Activated T-cell treated with anti-CD3 and anti-CD28 coated beads for 24 hours (primary cell): Measurements from ENCODE around the gene PCDH19.

Source experiments
- DNase-seq: peaks from one replicate; pipeline ENCODE4 v3.0.0-alpha.2; 2020; ENCODE audit warnings: low read depth

Gene PCDH19

DNA sequence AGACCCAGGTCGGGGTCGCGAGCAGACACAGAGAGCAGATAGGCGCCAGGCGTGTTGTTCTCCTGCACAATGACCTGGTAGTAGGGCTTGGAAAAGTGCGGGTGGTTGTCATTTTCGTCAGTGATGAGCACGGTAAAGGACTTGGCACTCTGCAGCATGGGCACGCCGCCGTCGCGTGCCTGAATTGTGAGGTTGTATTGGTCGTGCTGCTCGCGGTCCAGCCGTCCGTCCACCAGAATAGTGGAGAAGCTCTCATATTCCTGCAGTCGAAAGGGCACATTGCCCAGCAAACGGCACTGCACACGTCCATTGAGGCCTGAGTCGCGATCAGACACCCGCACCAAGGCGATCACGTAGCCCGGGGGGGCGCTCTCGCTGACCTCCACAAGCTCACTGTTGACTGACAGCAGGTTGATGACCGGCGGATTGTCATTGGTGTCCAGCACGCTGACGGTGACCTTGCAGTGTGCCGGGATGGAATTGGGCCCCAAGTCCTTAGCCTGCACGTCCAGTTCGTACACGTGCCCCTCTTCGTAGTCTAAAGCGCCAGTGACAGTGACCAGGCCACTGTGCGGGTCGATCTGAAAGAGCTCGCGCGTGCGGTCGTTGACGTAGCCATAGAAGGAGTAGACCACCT, 2.8 kb downstream of the PCDH19 start:
- no peak for DNase-seq

DNA sequence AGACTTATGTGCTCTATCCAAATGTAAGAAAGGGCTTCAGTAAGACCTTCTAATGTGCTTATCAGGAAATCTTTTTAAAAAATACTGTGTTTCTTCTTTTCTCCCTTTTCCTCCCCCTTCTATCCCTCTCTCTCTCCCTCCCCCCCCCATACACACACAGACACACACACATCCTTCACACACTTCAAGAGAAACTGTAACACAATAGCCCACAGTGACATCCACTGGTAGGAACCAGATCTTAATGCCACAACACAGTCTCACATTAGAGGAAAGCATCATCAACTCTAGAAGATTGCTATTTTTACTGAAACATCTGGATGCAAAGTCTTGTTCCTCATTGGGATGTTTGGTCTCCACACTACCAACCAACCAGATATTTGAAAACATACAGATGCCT, 4.6 kb downstream of the PCDH19 start:
- no peak for DNase-seq

DNA sequence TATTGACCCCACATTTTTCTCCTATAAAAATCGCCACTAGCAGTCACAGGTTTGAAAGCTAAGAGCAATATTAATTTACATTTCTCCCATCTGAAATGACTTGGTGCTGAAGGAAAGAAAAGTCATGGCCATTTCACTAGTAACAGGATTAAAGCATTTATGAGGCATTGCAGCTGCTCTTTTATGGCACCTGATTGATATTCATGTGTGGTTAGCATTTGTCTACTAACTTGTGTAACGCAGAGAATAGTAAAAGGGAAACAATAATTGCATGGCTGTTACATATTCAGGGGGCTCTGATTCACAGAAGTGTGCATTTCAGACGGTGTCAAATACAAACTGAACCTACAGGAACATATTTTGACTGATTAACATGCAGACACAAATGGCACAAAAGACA, 5.2 kb downstream of the PCDH19 start:
- DNase-seq = no peak

DNA sequence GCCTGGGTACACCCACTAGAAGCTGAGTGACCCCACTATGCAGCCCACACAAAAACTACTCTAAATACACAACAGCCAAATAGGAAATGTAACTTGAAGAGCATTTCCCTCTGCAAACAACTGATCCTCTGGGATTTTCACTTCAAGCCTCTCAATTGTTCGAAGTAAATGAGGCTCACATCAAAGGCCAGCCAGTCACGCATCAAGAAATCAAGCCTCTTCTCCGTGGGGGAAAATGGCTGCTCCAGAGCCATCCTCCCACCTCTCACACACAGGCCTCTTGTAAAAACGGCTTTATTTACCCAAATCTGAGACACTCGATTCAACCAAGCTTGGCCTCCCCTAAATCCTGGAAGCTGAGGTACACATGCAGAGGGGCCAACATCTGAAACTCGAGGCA, 14.3 kb downstream of the PCDH19 start:
- DNase-seq = no peak

DNA sequence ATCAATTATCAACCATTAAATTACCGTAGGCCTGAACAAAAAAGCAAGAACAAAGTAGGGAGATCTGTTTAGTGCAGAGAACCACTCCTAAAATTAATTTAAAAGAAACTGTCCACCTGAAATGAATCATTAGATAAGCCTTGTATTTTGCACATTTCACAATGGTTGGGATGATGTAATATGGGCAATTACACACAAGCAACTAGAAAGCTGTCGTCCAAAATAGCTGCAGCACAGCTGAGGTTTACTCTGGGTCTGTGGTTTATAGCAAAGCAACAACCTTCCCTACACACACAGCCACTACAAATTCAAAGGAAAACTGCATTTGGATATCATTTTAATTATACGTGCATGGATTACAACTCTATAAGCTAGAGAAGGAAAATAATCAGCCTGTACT, 28.5 kb downstream of the PCDH19 start:
- DNase-seq = no peak

DNA sequence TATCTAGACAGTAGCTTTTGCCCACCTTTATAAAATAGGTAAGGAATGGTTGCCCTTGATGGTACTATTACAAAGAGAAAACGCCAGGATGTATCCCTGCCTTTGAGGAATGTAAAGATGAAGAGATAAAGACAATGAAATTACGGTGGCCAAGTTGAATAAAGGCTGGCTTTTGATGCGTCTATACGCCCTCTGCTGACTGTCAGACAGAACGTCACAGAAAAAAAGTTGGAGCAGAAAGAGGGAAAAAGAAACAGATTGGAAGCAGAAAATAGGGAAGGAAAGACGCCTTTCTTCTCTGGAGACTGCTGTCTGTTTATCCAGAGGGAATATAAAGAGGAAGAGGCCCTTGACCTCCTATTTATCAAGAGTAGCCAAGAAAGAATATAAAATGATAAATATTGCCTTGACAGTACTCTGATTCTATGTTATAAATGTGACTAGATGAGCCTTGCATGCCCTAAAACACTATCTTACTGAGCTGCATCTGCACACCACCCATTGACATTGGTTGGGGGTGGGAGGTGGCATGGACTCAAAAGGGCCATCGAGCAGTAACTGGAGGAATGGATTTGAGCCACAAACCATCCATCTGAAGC, 30.6 kb downstream of the PCDH19 start:
- DNase-seq = no peak

DNA sequence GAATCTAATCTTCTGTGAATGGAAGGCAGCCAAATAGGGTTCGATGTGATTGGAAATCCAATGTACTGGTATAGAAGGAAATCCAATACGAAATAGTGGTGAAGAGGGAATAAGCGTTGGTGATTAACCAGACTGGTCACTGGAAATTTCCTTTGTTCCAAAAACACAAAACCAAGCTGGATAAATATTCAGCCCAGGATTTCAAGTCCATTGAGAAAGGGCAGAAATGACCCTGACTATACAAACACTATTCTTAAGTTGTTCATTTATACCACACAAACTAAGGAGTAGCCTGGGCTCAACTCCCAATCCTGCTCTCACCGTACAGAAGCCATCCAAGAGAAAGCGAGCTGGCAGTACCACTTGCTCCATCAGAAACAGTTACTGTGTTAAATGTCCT, 32.2 kb downstream of the PCDH19 start:
- DNase-seq = no peak

DNA sequence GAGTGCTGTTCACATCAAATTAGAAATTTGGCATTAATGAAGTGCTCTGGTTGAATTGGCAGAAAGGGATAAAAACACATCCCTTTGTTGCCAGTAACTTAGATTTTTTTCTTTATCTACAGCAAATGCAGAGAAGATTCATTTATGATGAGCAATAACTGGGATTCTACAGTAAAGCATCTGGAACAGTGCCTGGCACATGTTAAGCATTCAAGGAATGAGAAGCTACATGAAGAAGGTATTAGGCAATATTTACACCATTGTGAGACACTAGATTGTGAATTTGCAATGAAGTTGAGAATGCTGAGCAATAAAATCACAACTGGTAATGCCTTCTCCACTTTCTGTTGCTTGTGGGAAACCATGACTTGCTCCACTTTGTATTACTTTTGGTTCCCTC, 33.5 kb downstream of the PCDH19 start:
- DNase-seq = no peak

DNA sequence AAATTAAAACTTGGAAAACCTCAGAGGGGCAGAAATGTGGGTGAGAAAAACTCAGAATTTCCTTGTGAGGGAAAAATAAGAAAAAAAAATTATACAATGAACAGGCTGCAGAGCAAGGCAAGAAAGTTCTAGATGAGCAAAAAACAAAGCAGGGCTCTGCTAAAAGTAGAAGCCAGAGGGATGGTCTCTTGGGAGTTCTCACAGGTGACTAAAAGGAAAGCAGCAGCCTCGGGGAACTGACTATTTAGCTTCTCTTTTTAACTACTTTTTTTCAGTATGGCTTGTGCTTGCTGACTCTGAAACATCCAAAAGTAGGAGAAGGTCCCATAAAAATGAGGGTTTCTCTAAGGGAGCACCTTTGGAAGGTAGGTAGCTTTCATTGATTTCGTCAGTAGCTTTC, 36.4 kb downstream of the PCDH19 start:
- DNase-seq = no peak

DNA sequence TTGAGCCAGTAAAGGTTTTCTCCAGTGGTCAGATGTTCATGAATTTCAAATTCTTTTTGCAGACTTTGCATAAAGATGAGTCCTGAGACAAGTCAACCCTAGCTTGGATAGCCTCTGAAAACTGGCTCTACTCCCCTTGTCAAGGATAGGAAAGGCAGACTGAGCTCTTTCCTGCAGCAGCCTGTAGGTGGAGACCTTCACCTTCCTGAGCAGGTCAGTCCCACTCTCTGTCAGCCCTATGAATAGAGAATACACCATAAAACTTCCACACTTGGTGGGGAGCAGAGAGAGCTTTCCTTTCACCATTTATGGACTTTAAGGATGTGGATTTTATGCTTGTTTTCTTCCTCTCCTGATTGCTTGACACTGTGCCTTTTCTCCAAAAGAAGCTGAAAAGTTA, 41.9 kb downstream of the PCDH19 start:
- no peak for DNase-seq

DNA sequence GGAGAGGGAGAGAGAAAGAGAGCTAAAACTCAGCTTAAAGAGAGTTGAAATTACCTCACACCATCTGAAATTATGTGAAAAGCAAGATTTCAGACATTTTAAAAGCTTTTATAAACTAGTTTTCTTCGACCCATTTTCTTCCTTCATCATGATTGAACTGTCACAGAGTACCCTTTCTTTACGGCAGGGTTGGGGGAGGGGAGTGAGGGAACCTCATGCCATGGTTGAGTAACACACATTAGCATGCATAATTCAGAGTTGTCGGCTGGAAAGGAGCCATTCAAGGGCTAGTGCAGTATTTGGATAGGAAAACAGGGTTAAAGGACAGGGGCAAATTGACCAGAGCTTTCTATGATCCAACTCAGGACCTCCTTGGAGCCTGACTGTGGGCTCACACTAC, 46.2 kb downstream of the PCDH19 start:
- no peak for DNase-seq

DNA sequence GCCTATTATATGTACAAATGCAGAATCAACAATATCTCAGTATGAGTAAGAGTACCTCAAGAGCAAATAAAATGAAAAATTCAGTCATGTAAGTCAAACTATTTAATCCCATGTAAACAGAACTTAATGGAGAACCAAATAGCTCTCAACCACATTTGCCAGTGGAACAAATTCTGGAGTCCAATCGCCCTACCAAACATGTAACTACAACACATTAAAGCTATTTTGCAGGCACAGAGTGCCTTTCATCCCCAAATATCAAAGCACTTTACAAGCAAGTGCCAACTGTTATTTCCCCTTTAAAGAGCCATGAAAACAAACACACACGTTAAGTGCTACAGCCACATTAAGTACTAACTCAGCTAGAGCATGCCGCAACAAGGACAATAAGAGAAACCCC, 51.3 kb downstream of the PCDH19 start:
- DNase-seq = no peak

DNA sequence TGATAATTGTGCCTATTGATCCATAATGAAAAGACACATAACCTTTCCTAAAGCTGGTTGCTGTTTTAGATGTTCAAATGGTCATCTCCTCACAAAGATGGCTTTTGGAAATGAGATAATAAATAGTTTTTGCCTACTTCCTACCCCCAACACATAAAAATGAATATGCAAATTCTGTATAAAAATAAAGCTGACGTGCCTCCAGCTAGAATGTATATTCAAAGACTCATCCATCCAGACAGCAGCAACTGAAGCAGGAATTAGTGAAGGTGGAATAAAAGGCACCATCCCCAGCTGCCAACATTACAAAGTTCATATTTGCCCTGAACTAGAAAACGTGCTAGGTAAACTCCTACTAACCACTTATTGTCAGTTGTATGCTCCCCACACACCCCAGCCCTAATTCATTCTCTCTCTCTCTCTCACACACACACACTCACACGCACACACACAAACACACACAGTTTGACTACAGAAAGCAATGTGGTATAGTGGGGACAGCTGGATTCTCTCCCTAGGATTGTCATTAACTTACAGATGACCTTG, 53.6 kb downstream of the PCDH19 start:
- DNase-seq = no peak

DNA sequence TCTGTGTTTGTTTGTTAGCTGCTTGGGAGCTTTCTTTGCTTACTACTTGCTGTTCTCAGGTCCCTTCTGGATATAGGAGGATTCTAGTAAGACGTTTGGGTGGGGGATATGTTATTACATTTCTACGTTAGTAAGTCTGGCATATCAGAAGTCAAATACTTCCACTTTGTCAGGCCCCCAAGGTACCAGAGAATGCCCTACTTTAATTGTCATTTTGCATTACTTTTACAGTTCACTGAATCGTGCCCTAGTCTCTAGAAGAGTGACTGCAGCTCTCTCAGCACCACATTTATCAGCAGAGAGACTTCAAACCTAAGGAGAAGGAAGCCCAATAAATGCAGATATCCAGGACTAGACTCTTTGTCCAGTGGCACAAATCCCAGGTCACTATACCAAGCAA, 54.4 kb downstream of the PCDH19 start:
- DNase-seq = no peak

DNA sequence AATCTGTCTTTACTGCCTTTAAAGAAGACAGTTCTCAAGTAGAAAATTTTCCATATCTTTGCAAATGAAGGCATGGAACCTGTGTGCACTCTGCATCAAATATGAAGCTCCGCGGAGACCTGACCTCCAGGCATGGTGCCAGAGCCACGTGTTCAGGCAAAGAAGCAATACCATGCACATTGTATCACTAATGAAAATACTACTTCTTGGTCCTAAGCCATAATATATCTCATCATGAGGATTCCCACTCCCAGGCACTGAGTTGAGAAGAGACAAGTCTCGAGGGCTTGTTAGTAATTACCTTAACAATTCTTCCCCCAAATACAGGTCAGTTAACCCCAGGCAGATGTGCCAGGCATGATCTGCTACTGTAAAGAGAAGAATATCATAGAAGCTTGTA, 56.7 kb downstream of the PCDH19 start:
- no peak for DNase-seq

DNA sequence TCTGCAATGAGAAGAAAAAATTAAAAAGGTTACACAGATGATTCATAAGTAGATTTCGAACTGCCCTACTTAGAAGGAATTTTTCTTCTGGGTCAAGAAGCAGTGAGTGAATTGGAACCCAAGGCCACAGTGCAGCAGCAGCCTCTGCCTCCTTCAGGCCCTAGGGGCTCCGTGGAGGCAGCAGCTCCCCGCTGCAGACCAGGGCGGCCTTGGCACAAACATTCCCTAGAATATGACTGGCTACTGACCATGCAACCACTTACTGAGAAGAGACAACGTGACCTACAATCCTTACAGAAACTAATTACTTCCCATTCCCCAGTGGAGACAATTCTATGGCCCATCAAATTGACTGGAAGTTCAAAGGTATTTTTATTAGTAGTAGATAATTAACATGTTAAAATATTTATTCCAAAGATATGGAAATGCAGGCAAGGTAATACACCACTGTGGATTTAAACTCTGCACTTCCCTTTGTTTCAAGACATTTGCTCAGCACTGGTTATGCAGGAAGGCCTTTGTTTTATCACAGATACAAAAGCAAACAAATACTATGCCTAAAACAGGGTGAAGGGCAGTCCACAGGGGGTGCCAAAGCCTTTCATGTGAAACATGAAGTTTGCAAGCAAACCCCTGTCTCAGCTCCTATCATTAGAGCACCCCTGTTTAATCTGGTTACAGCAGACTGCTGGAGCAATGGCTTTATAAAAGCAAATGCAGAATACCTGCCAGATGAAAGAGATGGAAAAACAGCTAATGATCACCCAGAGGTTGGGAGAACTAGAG, 59.2 kb downstream of the PCDH19 start:
- no peak for DNase-seq

DNA sequence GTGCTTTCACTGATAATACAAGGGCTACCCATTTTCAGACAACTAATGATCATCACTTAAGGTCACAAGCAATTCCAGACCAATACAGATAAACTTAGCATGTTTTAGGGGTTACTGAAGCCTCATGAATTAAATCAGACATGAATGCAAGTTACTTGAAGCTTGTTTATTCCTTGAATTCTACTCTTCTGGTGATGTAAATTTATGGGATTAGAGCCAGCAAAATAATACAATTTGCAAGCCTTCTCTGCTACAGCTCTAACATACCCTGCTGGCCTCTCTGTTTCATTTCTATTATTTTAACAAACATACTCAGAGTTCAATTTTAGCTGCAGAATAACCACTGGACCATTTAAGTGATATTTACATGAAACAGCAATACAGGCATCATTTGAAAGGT, 60.7 kb downstream of the PCDH19 start:
- DNase-seq = no peak

DNA sequence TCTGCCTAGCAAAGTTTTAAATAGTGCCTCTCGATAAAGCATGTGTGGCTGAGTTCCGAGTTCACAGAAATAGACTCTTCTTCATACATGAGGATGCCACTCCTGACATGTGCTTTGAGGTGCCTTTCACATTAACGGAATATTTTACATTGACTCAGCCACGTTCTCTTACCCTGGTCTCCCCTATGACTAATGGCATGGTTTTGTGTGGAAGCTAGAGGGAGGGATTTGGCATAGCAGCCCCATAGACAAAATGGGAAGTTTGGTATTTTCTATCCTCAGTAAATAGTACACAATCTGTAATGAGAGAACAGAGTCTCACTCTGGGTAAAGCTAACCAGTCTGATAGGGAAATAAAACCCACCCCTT, 68.9 kb downstream of the PCDH19 start:
- no peak for DNase-seq

DNA sequence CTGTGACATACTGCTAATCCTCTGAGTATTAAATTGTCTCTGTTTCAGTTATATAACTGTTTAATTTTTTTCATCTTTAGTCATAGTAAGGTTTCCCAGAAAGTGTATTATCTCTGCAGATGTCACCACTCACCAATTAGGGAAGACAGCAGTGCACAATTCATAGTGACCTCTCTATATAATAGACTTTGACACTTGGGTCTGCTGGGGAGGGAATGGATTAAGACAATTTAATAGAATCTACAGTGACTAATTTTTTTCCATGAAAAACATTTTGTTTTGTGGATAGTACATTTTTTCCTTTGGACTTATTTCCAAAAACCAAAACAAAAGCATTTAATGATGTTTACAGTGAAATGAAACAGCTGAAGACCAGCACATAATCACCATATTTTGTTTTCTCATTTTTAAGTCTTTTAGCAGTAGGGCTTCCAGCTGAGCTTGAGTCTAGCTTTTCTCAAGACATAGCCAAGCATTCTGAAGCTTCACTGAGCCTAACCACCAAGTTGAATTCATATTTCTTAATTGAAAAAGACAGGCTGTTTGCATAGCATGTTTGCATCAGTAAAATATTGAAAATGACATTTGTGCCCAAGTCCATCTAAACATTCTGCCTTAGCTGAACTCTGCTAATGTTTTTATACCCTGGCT, 69.5 kb downstream of the PCDH19 start:
- DNase-seq = no peak

DNA sequence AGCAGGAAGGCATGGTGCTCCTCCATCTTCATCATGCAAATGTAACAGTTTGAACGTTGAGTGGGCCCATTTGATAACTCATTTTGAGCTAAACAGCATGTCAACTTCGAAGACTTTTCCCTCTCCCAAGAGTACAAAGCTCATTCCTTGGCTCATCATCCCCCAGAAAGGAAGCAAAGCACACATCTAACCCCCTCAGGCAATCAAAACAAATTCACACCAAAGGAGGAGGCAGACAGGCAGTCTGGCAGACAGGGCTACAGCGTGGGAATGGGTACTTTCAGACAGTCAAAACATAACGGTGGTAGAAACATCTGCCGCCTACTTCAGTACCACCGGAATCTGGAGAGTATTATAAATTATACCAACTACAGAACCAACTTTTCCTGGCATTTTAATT, 81.7 kb downstream of the PCDH19 start:
- no peak for DNase-seq

DNA sequence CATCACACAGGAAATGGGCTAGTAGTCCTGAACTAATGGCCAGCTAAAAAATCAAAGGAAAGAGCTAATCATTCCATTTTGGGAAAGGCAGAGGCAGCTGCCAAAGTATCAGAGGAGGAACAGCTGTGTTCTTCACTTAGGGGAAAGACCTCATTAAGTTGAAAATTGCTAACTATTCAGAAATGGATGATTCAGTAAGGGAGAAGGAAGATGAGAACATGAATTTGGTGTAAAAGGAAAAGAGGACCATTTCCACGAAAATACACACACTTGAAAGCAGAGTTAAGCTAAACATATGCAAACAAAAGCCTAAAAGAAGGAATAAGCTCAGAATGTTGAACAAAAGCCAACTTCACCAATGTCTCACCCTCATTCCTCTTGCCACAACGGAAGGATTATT, 90.4 kb downstream of the PCDH19 start:
- DNase-seq = no peak

DNA sequence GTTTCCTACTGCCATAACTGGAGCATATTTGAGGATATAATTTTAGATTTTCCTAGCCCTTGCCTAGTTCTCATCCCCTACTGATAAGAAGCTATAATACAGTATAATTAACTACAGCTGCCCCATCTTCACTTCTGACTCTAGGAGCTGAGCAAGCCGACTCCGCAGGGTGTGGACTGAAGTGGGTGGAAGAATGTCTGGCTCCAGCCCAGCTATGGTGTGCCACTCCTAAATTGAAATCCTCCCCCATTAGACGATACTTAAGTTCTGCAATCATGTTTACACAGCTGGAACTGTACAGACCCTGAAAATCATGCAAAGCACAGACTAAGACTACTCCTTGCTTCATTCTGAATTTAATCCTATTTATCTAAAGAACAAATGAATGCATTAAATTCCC, 93.1 kb downstream of the PCDH19 start:
- DNase-seq = no peak

DNA sequence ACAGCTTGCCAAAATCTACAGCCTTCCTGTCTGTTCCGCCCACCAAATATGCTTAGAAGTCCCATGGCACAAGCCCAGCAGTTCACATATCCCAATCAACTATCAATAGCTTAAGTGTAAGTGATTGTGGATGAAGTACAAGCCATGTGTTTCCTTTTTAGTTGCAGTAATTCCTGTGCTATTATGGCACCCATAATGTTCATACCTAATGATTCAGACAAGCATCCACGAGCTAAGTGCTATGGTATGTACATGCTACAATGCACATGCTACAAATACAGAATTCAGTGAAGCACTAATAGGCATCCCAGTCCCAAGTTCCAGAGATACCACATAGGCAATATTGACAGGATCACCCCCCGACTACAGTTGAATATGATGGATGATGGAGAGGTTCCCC, 94.5 kb downstream of the PCDH19 start:
- no peak for DNase-seq
